ENCODE results near the gene IFITM1.

IFITM1 gene

DNA sequence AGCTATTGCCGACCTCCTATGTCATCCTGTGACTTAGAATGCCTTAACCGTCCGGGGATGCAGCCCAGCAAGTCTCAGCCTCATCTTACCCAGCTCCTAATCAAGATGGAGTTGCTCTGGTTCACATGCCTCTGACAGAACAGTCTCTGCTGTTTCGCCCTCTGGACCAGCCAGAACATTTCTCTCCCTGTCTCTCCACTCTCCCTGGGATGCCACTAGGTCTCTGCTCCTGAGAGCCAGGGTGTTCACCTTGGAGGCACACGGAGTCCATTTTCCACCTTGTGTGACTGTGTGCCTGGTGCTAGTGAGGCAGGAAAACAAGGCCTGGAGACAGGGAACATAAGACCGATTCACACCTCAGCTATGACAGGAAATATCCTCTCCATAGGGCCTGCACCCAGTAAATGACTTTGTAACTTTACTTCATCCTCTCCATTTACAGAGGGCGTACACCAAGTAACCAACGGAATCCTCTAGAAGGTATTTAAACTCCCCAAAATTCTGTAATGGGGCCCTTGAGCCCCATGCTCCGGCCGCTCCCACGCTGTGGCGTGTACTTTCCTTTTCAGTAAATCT lies 38.7 kb downstream of the IFITM1 start:
- TF ChIP-seq, protein P1, sequence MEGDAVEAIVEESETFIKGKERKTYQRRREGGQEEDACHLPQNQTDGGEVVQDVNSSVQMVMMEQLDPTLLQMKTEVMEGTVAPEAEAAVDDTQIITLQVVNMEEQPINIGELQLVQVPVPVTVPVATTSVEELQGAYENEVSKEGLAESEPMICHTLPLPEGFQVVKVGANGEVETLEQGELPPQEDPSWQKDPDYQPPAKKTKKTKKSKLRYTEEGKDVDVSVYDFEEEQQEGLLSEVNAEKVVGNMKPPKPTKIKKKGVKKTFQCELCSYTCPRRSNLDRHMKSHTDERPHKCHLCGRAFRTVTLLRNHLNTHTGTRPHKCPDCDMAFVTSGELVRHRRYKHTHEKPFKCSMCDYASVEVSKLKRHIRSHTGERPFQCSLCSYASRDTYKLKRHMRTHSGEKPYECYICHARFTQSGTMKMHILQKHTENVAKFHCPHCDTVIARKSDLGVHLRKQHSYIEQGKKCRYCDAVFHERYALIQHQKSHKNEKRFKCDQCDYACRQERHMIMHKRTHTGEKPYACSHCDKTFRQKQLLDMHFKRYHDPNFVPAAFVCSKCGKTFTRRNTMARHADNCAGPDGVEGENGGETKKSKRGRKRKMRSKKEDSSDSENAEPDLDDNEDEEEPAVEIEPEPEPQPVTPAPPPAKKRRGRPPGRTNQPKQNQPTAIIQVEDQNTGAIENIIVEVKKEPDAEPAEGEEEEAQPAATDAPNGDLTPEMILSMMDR (IDR thresholded peaks at IDR 0.05; ENCODE audit: low read depth, low read length, missing control alignments) = no peak
- no peak for DNase-seq (ENCODE audit: low read depth)
- no peak overlapping the region for H3K4me3 ChIP-seq (ENCODE audit: low read depth, low read length)

DNA sequence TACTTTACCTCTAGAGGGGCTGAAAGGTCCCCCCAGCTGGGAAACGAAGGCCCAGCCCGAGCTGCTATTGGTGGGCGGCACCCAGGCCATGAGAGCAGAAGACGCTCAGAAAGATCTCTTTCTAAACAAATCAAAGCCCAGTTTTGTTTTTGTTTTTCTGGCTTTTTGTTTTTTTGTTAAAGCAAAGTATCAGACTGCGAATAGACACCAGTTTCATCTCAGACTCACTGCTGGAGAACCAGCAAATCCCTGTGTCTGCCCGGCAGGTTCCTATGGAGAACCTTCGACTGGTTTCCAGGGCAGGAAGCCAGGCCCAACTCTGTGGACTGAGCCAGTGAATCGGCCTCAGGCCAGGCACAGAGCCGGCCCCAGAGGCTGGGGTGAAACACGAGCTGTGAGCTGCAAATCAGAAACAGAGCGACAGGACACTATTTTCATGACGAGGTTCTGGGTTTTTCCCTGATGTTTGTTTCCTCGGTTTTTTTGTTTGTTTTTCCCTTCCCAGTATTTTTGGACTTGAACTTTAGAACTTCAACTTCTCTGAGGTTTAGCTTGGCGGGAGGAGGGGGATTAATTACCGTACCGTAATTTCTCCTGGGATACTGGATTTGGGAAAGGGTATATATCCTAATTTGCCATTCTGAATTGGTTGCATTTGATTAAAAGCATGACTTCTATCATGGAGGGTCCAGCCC lies 39.5 kb downstream of the IFITM1 start:
- TF ChIP-seq, protein P1 (IDR thresholded peaks at IDR 0.05; ENCODE audit: low read depth, low read length, missing control alignments) = no peak
- no peak overlapping the region for H3K4me3 ChIP-seq (ENCODE audit: low read depth, low read length)
- DNase-seq (ENCODE audit: low read depth) = no peak

DNA sequence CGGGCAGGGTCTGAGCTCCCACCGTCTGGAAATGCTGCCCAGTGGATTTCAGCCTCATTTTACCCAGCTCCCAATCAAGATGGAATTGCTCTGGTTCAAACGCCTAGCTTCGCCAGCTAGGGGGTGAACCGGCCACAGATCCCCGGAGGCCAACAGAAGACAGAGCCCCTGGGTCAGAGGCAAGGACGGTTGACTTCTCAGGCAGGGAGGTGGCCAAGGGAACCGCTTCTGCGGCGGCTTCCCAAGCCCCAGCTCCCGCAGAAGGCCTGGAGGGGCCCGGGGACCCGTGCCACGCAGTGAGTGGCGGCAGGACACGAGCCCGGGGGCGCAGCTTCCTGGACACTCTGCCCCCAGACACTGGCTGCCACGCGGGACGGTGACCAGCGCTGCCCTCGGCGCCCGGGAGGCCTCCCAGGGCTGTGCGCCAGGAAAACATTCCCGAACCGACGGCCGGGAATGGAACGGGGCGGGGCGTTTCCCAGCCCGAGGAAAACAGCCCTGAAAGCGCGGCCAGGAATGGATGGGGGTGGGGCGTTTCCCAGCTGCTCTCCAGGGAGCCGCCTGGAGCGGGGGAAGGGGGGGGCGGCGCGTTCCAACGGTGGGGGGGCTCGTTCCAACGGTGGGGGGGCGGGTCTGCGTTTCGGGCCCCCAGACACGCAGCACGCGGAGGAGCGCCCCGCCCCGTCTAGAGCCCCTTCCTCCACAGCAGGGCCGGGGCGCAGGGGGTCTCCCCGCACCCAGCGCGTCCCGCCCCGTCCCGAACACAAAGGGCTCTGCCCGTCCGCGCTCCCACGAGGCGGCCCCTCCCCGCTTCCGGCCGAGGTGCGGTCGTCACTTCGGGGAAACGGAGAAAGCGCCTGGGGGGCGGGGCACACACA lies 42.0 kb downstream of the IFITM1 start:
- peak overlapping the region; percentile 59 for H3K4me3 ChIP-seq (ENCODE audit: low read depth, low read length)
- TF ChIP-seq, protein P1 (IDR thresholded peaks at IDR 0.05; ENCODE audit: low read depth, low read length, missing control alignments) = no peak
- peak; percentile 53 for DNase-seq (ENCODE audit: low read depth)

GRCh38 chr11:356610-357009 lies 42.8 kb downstream of the IFITM1 start:
- DNase-seq (ENCODE audit: low read depth) = no peak
- TF ChIP-seq, protein P1 (IDR thresholded peaks at IDR 0.05; ENCODE audit: low read depth, low read length, missing control alignments) = no peak
- no peak overlapping the region for H3K4me3 ChIP-seq (ENCODE audit: low read depth, low read length)

DNA sequence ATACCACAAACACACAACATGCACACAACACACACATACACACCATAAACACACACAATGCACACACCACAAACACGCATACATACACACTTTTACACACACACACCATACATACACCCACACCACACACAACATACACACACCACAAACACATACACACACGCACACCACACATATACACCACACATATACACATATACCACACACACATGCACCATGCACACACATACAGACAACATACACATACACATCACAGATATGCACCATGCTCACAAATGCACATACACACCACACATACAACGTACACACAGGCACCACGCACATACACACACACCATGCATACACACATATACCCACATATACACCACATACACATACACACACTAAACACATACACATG lies 43.7 kb downstream of the IFITM1 start:
- TF ChIP-seq, protein P1 (IDR thresholded peaks at IDR 0.05; ENCODE audit: low read depth, low read length, missing control alignments) = no peak
- no peak for DNase-seq (ENCODE audit: low read depth)
- H3K4me3 ChIP-seq (ENCODE audit: low read depth, low read length) = no peak overlapping the region

GRCh38 chr11:358129-358800 lies 44.4 kb downstream of the IFITM1 start:
- no peak for DNase-seq (ENCODE audit: low read depth)
- TF ChIP-seq, protein P1 (IDR thresholded peaks at IDR 0.05; ENCODE audit: low read depth, low read length, missing control alignments) = no peak
- H3K4me3 ChIP-seq (ENCODE audit: low read depth, low read length) = no peak overlapping the region
